Heart left ventricle (tissue), 13 donors: ENCODE data around the gene ADAD1.

Source experiments
- CTCF ChIP-seq, 12 donors: fragments of 200-600 bp; sonication (generic) in 4 of 12; IDR thresholded peaks; one replicate each; pipeline versions ENCODE4 v1.5.0 to v1.8.0; 2018 to 2022; ENCODE audit warnings: antibody characterized with exemption in 12 of 12, mild to moderate bottlenecking in 5 of 12
- POLR2A ChIP-seq, 2 donors: fragments of 450-650 bp; IDR thresholded peaks; one replicate each; pipeline ENCODE4 v1.6.1; 2017; ENCODE audit warnings: antibody characterized with exemption in 2 of 2, mild to moderate bottlenecking in 2 of 2, moderate library complexity in 2 of 2
- donor health status: ischemic (EF 13 %, LVEDD 7.1; RV severe dilation, severe dysfunction).
- donor health status: DM: no; HTN: yes; CAD: no.
- donor health status: DM: no; HTN: no; CAD: no.
- donor health status: ischemic (EF 25% LVEDD 6.9; RV normal size, moderate dysfunction).
- donor health status: ischemic (EF 25% LVEDD 5.7; RV mildly dilated, moderate dysfunction).
- donor health status: ischemic (EF 35%, LVEDD 5.7; RV mildly dilated, moderate dysfunction).
- donor health status: nonischemic (EF 11% LVEDD 7.7; RV severe dilation, severe dysfunction).
- donor health status: DM: yes; HTN: yes; CAD: no.
- donor health status: PGD.
- donor health status: ischemic (EF 29% LVEDD 5.4; RV normal size, mild dysfunction).
- donor health status: nonischemic (EF 23%, LVEDD 6.1; RV moderate dilation, normal function).

GRCh38 chr4:122329876-122330565 is 48.8 kb upstream of the ADAD1 start:
- TF ChIP-seq POLR2A (IDR thresholded peaks at IDR 0.05) (no peak), CTCF (IDR thresholded peaks at IDR 0.05) (no peak)
